ENCODE data around the gene ARPC5L.
"Not testable (repeated sequence)": the region's sequence is repeated elsewhere in the genome, so short reads cannot be mapped to it uniquely, and the experiment has no call there.

The ARPC5L gene

GRCh38 chr9:124841075-124841821 is 20.7 kb upstream of the ARPC5L start:
- DNase-seq, result no peak

GRCh38 chr9:124843456-124844034 is 18.4 kb upstream of the ARPC5L start:
- no peak for DNase-seq

GRCh38 chr9:124844291-124844690 is 17.6 kb upstream of the ARPC5L start:
- no peak for DNase-seq

GRCh38 chr9:124846467-124846866 is 15.5 kb upstream of the ARPC5L start:
- not testable (repeated sequence) for DNase-seq

- DNase-seq, result no peak
These were observed 15.0 kb upstream of the ARPC5L start for GRCh38 chr9:124846969-124847368.

- DNase-seq, result no peak
These were observed 12.1 kb upstream of the ARPC5L start for GRCh38 chr9:124849801-124850200.

- no peak for DNase-seq
These were observed 9.7 kb upstream of the ARPC5L start for GRCh38 chr9:124852121-124852828.

- DNase-seq, result peak; percentile 57
These were observed 8.9 kb upstream of the ARPC5L start, which contains the start of gene WDR38 for GRCh38 chr9:124852829-124853531. TSS of gene WDR38 (plus strand) at chr9:124853460. CDS start at chr9:124853532, 72 bp downstream.

GRCh38 chr9:124853605-124854143 is 8.3 kb upstream of the ARPC5L start:
- DNase-seq, result no peak

- no peak for DNase-seq
These were observed 7.8 kb upstream of the ARPC5L start for GRCh38 chr9:124854161-124854560.

GRCh38 chr9:124854822-124855221 is 7.1 kb upstream of the ARPC5L start:
- DNase-seq, result no peak

- no peak for DNase-seq
These were observed 6.4 kb upstream of the ARPC5L start for GRCh38 chr9:124855566-124855943.

- DNase-seq, result no peak
These were observed 5.8 kb upstream of the ARPC5L start for GRCh38 chr9:124855944-124856765.

GRCh38 chr9:124857533-124858162 is 4.3 kb upstream of the ARPC5L start:
- no peak for DNase-seq

GRCh38 chr9:124858330-124859046 is 3.4 kb upstream of the ARPC5L start:
- no peak for DNase-seq

- DNase-seq, result no peak
These were observed 1.9 kb upstream of the ARPC5L start for GRCh38 chr9:124859803-124860581.

- no peak for DNase-seq
These were observed 1.2 kb upstream of the ARPC5L start for GRCh38 chr9:124860582-124861341.

- DNase-seq, result no peak
These were observed 1.5 kb downstream of the ARPC5L start for GRCh38 chr9:124863371-124863871.
